ENCODE data around the gene LAT.

LAT gene

DNA sequence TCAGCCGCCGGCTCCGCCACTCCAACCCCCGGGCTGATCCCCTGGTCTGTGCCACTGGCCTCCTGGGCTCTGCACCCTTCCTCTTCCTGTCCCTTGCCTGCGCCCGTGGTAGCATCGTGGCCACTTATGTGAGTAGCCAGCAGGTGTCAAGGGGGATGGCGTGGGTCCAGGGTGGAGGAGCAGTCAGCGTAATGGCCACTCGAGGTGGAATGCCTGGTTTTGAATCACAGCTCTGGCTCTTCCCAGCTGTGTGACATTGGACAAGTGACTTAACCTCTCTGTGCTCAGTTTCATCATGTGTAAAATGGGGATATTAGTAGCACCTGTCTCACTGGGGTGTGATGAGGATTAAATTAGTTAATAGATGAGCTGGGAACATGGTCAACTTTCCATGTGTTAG is 2.4 kb upstream of the LAT start:
- Histone ChIP-seq H3K18ac (ENCODE audit: low read length) (no peak overlapping the region), H3K4ac (ENCODE audit: low read length) (no peak overlapping the region), H2AFZ (ENCODE audit: low read length) (no peak overlapping the region), H3K36me3 (replicated peaks in 1 of 2; ENCODE audit: control insufficient read depth in 2 of 2, insufficient read depth in 2 of 2, low read length in 2 of 2) (peaks cover 16 to 40% of the 10 kb centered on the region in 2 donors), H3K4me2 (ENCODE audit: insufficient read depth, low read length, poor library complexity, severe bottlenecking) (no peak overlapping the region), H3K9ac (ENCODE audit: low read depth, low read length, poor library complexity) (no peak overlapping the region), H3K14ac (ENCODE audit: low read length) (peak overlapping the region; percentile 4), H3K23ac (ENCODE audit: low read depth, low read length, poor library complexity) (no peak overlapping the region), H3K9me3 (replicated peaks in 1 of 2; ENCODE audit: control insufficient read depth in 2 of 2, insufficient read depth in 1 of 2, low read depth in 1 of 2, low read length in 2 of 2) (peaks cover 3 to 5% of the 10 kb centered on the region in 2 donors), H2BK5ac (ENCODE audit: low read length) (no peak overlapping the region), H2BK120ac (ENCODE audit: low read depth, low read length) (peak overlapping the region; percentile 34), H2BK12ac (ENCODE audit: low read length) (no peak overlapping the region), H4K91ac (ENCODE audit: low read depth, low read length, poor library complexity) (no peak overlapping the region), H3K79me1 (ENCODE audit: low read depth, low read length) (peaks cover 1% of the 10 kb centered on the region), H3K4me3 (ENCODE audit: low read length in 2 of 2) (no peak overlapping the region), H3K27me3 (ENCODE audit: control insufficient read depth in 3 of 3, insufficient read depth in 3 of 3, low read depth in 1 of 3, low read length in 3 of 3) (no peaks in the 10 kb centered on the region), H4K8ac (ENCODE audit: low read depth, low read length) (no peak overlapping the region), H3K4me1 (ENCODE audit: control insufficient read depth in 2 of 2, insufficient read depth in 1 of 2, low read depth in 1 of 2, low read length in 2 of 2) (no peaks in the 10 kb centered on the region), H3K27ac (replicated peaks; ENCODE audit: low read length) (no peak overlapping the region), H2AK5ac (ENCODE audit: low read depth, low read length) (no peak overlapping the region), H2BK15ac (ENCODE audit: low read length) (no peak overlapping the region)
- DNase-seq (ENCODE audit: low spot score): no peak
- WGBS, 2 donors (ENCODE audit: extremely low coverage in 2 of 2, insufficient read length in 2 of 2, insufficient replicate concordance in 1 of 2): no CpG with 5 or more reads among the region's 10 CpGs

DNA sequence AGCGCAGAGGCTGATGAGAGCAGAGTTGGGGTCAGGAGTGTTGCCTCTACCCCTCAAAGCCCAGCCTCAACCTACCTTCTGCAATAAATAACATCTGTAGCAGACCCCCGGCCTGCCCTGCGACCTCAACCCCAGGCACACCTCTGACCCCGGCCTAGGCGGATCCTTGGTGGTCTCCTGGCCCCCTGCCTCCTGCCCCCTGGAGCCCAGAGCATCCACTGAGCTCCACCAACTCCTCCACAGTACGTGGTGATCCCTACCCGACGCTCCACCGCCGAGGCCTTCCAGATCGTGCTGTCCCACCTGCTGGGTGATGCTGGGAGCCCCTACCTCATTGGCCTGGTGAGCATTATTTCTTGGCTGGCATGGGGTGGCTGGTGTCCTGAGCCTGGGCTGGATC is 1.9 kb upstream of the LAT start:
- peaks cover 16 to 40% of the 10 kb centered on the region in 2 donors for H3K36me3 ChIP-seq (replicated peaks in 1 of 2; ENCODE audit: control insufficient read depth in 2 of 2, insufficient read depth in 2 of 2, low read length in 2 of 2)
- H2AFZ ChIP-seq (ENCODE audit: low read length): no peak overlapping the region
- no peaks in the 10 kb centered on the region for H3K4me1 ChIP-seq (ENCODE audit: control insufficient read depth in 2 of 2, insufficient read depth in 1 of 2, low read depth in 1 of 2, low read length in 2 of 2)
- no peak overlapping the region for H3K4ac ChIP-seq (ENCODE audit: low read length)
- H3K4me2 ChIP-seq (ENCODE audit: insufficient read depth, low read length, poor library complexity, severe bottlenecking): no peak overlapping the region
- H3K9ac ChIP-seq (ENCODE audit: low read depth, low read length, poor library complexity): no peak overlapping the region
- no peak overlapping the region for H2BK15ac ChIP-seq (ENCODE audit: low read length)
- peak overlapping the region in 1 of 2 donors; percentile 30 for H3K4me3 ChIP-seq (ENCODE audit: low read length in 2 of 2)
- no peak overlapping the region for H4K91ac ChIP-seq (ENCODE audit: low read depth, low read length, poor library complexity)
- H3K23ac ChIP-seq (ENCODE audit: low read depth, low read length, poor library complexity): no peak overlapping the region
- no peaks in the 10 kb centered on the region for H3K27me3 ChIP-seq (ENCODE audit: control insufficient read depth in 3 of 3, insufficient read depth in 3 of 3, low read depth in 1 of 3, low read length in 3 of 3)
- H3K18ac ChIP-seq (ENCODE audit: low read length): no peak overlapping the region
- no peak overlapping the region for H2BK120ac ChIP-seq (ENCODE audit: low read depth, low read length)
- no peak overlapping the region for H2BK5ac ChIP-seq (ENCODE audit: low read length)
- H3K9me3 ChIP-seq (replicated peaks in 1 of 2; ENCODE audit: control insufficient read depth in 2 of 2, insufficient read depth in 1 of 2, low read depth in 1 of 2, low read length in 2 of 2): peaks cover 3 to 5% of the 10 kb centered on the region in 2 donors
- H4K8ac ChIP-seq (ENCODE audit: low read depth, low read length): no peak overlapping the region
- no peak overlapping the region for H2BK12ac ChIP-seq (ENCODE audit: low read length)
- peaks cover 1% of the 10 kb centered on the region for H3K79me1 ChIP-seq (ENCODE audit: low read depth, low read length)
- no CpG with 5 or more reads among the region's 11 CpGs for WGBS, 2 donors (ENCODE audit: extremely low coverage in 2 of 2, insufficient read length in 2 of 2, insufficient replicate concordance in 1 of 2)
- no peak overlapping the region for H2AK5ac ChIP-seq (ENCODE audit: low read depth, low read length)
- no peak overlapping the region for H3K14ac ChIP-seq (ENCODE audit: low read length)
- no peak overlapping the region for H3K27ac ChIP-seq (replicated peaks; ENCODE audit: low read length)
- DNase-seq (ENCODE audit: low spot score): no peak

DNA sequence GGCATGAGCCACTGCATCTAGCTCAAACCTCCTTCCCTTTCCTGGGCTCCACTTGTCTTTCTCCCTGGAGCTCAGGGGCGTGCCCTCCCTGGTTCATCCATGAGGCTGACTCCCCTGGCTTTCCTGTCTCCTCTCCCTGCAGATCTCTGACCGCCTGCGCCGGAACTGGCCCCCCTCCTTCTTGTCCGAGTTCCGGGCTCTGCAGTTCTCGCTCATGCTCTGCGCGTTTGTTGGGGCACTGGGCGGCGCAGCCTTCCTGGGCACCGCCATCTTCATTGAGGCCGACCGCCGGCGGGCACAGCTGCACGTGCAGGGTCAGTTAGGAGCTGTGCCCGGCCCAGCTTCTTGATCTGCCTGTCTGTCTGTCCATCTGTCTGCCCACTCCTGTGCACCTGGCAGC is 1.2 kb upstream of the LAT start:
- DNase-seq (ENCODE audit: low spot score): no peak
- Histone ChIP-seq H3K36me3 (replicated peaks in 1 of 2; ENCODE audit: control insufficient read depth in 2 of 2, insufficient read depth in 2 of 2, low read length in 2 of 2) (peaks cover 15 to 37% of the 10 kb centered on the region in 2 donors), H4K91ac (ENCODE audit: low read depth, low read length, poor library complexity) (no peak overlapping the region), H3K23ac (ENCODE audit: low read depth, low read length, poor library complexity) (no peak overlapping the region), H3K9ac (ENCODE audit: low read depth, low read length, poor library complexity) (no peak overlapping the region), H3K4me2 (ENCODE audit: insufficient read depth, low read length, poor library complexity, severe bottlenecking) (no peak overlapping the region), H3K4me3 (ENCODE audit: low read length in 2 of 2) (no peak overlapping the region), H3K4me1 (ENCODE audit: control insufficient read depth in 2 of 2, insufficient read depth in 1 of 2, low read depth in 1 of 2, low read length in 2 of 2) (no peaks in the 10 kb centered on the region), H3K27ac (replicated peaks; ENCODE audit: low read length) (no peak overlapping the region), H2BK120ac (ENCODE audit: low read depth, low read length) (no peak overlapping the region), H2BK15ac (ENCODE audit: low read length) (no peak overlapping the region), H3K18ac (ENCODE audit: low read length) (no peak overlapping the region), H3K4ac (ENCODE audit: low read length) (no peak overlapping the region), H3K9me3 (replicated peaks in 1 of 2; ENCODE audit: control insufficient read depth in 2 of 2, insufficient read depth in 1 of 2, low read depth in 1 of 2, low read length in 2 of 2) (peaks cover 3 to 5% of the 10 kb centered on the region in 2 donors), H2BK12ac (ENCODE audit: low read length) (no peak overlapping the region), H2BK5ac (ENCODE audit: low read length) (no peak overlapping the region), H3K79me1 (ENCODE audit: low read depth, low read length) (peaks cover 1% of the 10 kb centered on the region), H3K14ac (ENCODE audit: low read length) (no peak overlapping the region), H4K8ac (ENCODE audit: low read depth, low read length) (no peak overlapping the region), H3K27me3 (ENCODE audit: control insufficient read depth in 3 of 3, insufficient read depth in 3 of 3, low read depth in 1 of 3, low read length in 3 of 3) (no peaks in the 10 kb centered on the region), H2AK5ac (ENCODE audit: low read depth, low read length) (no peak overlapping the region), H2AFZ (ENCODE audit: low read length) (no peak overlapping the region)
- no CpG with 5 or more reads among the region's 18 CpGs for WGBS, 2 donors (ENCODE audit: extremely low coverage in 2 of 2, insufficient read length in 2 of 2, insufficient replicate concordance in 1 of 2)

DNA sequence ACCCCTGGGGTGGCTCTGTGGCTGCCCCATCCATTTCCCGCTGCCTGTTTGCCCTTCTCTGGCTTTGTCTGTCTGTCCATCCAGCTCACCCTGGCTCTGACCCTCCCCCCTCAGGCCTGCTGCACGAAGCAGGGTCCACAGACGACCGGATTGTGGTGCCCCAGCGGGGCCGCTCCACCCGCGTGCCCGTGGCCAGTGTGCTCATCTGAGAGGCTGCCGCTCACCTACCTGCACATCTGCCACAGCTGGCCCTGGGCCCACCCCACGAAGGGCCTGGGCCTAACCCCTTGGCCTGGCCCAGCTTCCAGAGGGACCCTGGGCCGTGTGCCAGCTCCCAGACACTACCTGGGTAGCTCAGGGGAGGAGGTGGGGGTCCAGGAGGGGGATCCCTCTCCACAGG is 761 bp upstream of the LAT start:
- Histone ChIP-seq H2AFZ (ENCODE audit: low read length) (no peak overlapping the region), H2BK12ac (ENCODE audit: low read length) (no peak overlapping the region), H2BK5ac (ENCODE audit: low read length) (no peak overlapping the region), H3K9me3 (replicated peaks in 1 of 2; ENCODE audit: control insufficient read depth in 2 of 2, insufficient read depth in 1 of 2, low read depth in 1 of 2, low read length in 2 of 2) (peaks cover 3 to 5% of the 10 kb centered on the region in 2 donors), H3K14ac (ENCODE audit: low read length) (no peak overlapping the region), H3K4ac (ENCODE audit: low read length) (no peak overlapping the region), H2BK15ac (ENCODE audit: low read length) (no peak overlapping the region), H4K91ac (ENCODE audit: low read depth, low read length, poor library complexity) (no peak overlapping the region), H3K36me3 (replicated peaks in 1 of 2; ENCODE audit: control insufficient read depth in 2 of 2, insufficient read depth in 2 of 2, low read length in 2 of 2) (peaks cover 15 to 33% of the 10 kb centered on the region in 2 donors), H2AK5ac (ENCODE audit: low read depth, low read length) (no peak overlapping the region), H3K27me3 (ENCODE audit: control insufficient read depth in 3 of 3, insufficient read depth in 3 of 3, low read depth in 1 of 3, low read length in 3 of 3) (no peaks in the 10 kb centered on the region), H3K4me1 (ENCODE audit: control insufficient read depth in 2 of 2, insufficient read depth in 1 of 2, low read depth in 1 of 2, low read length in 2 of 2) (no peaks in the 10 kb centered on the region), H2BK120ac (ENCODE audit: low read depth, low read length) (no peak overlapping the region), H3K4me3 (ENCODE audit: low read length in 2 of 2) (no peak overlapping the region), H4K8ac (ENCODE audit: low read depth, low read length) (no peak overlapping the region), H3K27ac (replicated peaks; ENCODE audit: low read length) (no peak overlapping the region), H3K23ac (ENCODE audit: low read depth, low read length, poor library complexity) (no peak overlapping the region), H3K9ac (ENCODE audit: low read depth, low read length, poor library complexity) (no peak overlapping the region), H3K4me2 (ENCODE audit: insufficient read depth, low read length, poor library complexity, severe bottlenecking) (no peak overlapping the region), H3K18ac (ENCODE audit: low read length) (no peak overlapping the region), H3K79me1 (ENCODE audit: low read depth, low read length) (peaks cover 1% of the 10 kb centered on the region)
- no CpG with 5 or more reads among the region's 12 CpGs for WGBS, 2 donors (ENCODE audit: extremely low coverage in 2 of 2, insufficient read length in 2 of 2, insufficient replicate concordance in 1 of 2)
- no peak for DNase-seq (ENCODE audit: low spot score)
